Ureter (tissue), 1 donor: ENCODE measurements around the gene LIN7B. TPM values are rescaled to one million over a fixed set of nuclear protein-coding genes. Genes with fewer than 3 reads are reported as not detected.

ENCODE experiments used
- DNase-seq: peaks from one replicate; pipeline ENCODE4 v3.0.0-alpha.2; 2020; ENCODE audit warnings: low spot score
- total RNA-seq: library from RNA; stranded (reverse); gene quantifications from one replicate; pipeline ENCODE4 v1.2.4, GENCODE V29; 2023
- donor health status: DM: yes; HTN: yes; CAD: no.

The LIN7B gene
- total RNA-seq, 1 donor from 2014 or later: 10.4 TPM

- no peak for DNase-seq
These were observed 51.1 kb downstream of the LIN7B start for GRCh38 chr19:49165111-49165750.

GRCh38 chr19:49165865-49166301, 51.7 kb downstream of the LIN7B start:
- no peak for DNase-seq

DNA sequence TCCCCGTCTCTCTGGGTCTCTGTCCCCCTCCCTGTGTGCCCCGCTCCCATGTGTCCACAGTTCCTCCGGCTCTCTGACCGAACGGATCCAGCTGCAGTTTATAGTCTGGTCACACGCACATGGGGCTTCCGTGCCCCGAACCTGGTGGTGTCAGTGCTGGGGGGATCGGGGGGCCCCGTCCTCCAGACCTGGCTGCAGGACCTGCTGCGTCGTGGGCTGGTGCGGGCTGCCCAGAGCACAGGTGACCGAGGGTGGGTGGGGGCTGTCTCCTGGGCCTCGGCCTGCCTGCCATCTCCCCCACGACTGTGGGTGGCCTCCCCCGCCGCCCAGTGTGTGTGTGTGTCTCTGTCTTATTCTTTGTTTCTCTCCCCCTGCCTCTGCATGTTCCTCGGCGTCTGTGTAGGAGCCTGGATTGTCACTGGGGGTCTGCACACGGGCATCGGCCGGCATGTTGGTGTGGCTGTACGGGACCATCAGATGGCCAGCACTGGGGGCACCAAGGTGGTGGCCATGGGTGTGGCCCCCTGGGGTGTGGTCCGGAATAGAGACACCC, 53.8 kb downstream of the LIN7B start:
- no peak for DNase-seq

Other genes with a start within 250 kb of the LIN7B start
- gene PLEKHA4, start 245.8 kb upstream of the LIN7B start, total RNA-seq: 23.0 TPM
- 56.2 TPM for gene PPP1R15A, start 241.9 kb upstream of the LIN7B start, total RNA-seq
- gene TULP2, start 215.6 kb upstream of the LIN7B start, total RNA-seq: not detected
- 232 TPM for gene NUCB1, start 214.1 kb upstream of the LIN7B start, total RNA-seq
- gene DHDH, start 180.7 kb upstream of the LIN7B start, total RNA-seq: not detected
- gene BAX, start 159.5 kb upstream of the LIN7B start, total RNA-seq: 79.9 TPM
- 1,526 TPM for gene FTL, start 149.1 kb upstream of the LIN7B start, total RNA-seq
- 73.8 TPM for gene GYS1, start 121.1 kb upstream of the LIN7B start, total RNA-seq
- 66.7 TPM for gene RUVBL2, start 120.5 kb upstream of the LIN7B start, total RNA-seq
- not detected for gene LHB, start 97.3 kb upstream of the LIN7B start, total RNA-seq
- gene CGB3, start 90.0 kb upstream of the LIN7B start, total RNA-seq: not detected
- not detected for gene CGB2, start 82.5 kb upstream of the LIN7B start, total RNA-seq
- not detected for gene CGB1, start 77.5 kb upstream of the LIN7B start, total RNA-seq
- 1.1 TPM for gene CGB5, start 70.5 kb upstream of the LIN7B start, total RNA-seq
- not detected for gene CGB8, start 65.3 kb upstream of the LIN7B start, total RNA-seq
- gene CGB7, start 56.6 kb upstream of the LIN7B start, total RNA-seq: 3.2 TPM
- gene NTF4, start 49.6 kb upstream of the LIN7B start, total RNA-seq: 20.6 TPM
- not detected for gene KCNA7, start 41.7 kb upstream of the LIN7B start, total RNA-seq
- 256 TPM for gene SNRNP70, start 28.9 kb upstream of the LIN7B start, total RNA-seq
- 2.4 TPM for gene C19orf73, start 4.8 kb downstream of the LIN7B start, total RNA-seq
- 9.0 TPM for gene PPFIA3, start 5.2 kb downstream of the LIN7B start, total RNA-seq
- gene HRC, start 41.0 kb downstream of the LIN7B start, total RNA-seq: 5.1 TPM
- 110 TPM for gene TRPM4, start 43.4 kb downstream of the LIN7B start, total RNA-seq
- 2.2 TPM for gene SLC6A16, start 210.8 kb downstream of the LIN7B start, total RNA-seq
- gene CD37, start 221.0 kb downstream of the LIN7B start, total RNA-seq: 11.0 TPM
- 22.9 TPM for gene TEAD2, start 248.0 kb downstream of the LIN7B start, total RNA-seq
- gene DKKL1, start 249.5 kb downstream of the LIN7B start, total RNA-seq: 0.62 TPM